CD4-positive, alpha-beta T cell treated with Interleukin-17A for 1 hour (primary cell): ENCODE measurements around the gene CACNG1.

Experiments
- DNase-seq: peaks from one replicate; pipeline ENCODE4 v3.0.0-alpha.2; 2020

CACNG1 gene

GRCh38 chr17:67044016-67044772 lies at the start of gene CACNG1:
TSS of gene CACNG1 (plus strand) at chr17:67044554. CDS start at chr17:67044661, 107 bp downstream.
- DNase-seq, result no peak

- DNase-seq, result no peak
These were observed 49.3 kb upstream of the CACNG1 start for GRCh38 chr17:66994930-66995535.

- DNase-seq, result no peak
These were observed 48.4 kb upstream of the CACNG1 start for GRCh38 chr17:66995944-66996343.

GRCh38 chr17:66996926-66997325 lies 47.4 kb upstream of the CACNG1 start:
- no peak for DNase-seq

- no peak for DNase-seq
These were observed 41.1 kb upstream of the CACNG1 start for GRCh38 chr17:67003231-67003630.

- DNase-seq, result no peak
These were observed 40.2 kb upstream of the CACNG1 start for GRCh38 chr17:67004181-67004580.

- DNase-seq, result no peak
These were observed 37.1 kb upstream of the CACNG1 start for GRCh38 chr17:67007266-67007665.

GRCh38 chr17:67008101-67008500 lies 36.3 kb upstream of the CACNG1 start:
- no peak for DNase-seq

- DNase-seq, result no peak
These were observed 32.7 kb upstream of the CACNG1 start for GRCh38 chr17:67011527-67012175.

- no peak for DNase-seq
These were observed 30.5 kb upstream of the CACNG1 start for GRCh38 chr17:67013891-67014290.

GRCh38 chr17:67015001-67015400 lies 29.4 kb upstream of the CACNG1 start:
- no peak for DNase-seq

GRCh38 chr17:67016039-67016762 lies 28.2 kb upstream of the CACNG1 start:
- DNase-seq, result no peak

- no peak for DNase-seq
These were observed 26.4 kb upstream of the CACNG1 start for GRCh38 chr17:67017910-67018309.

GRCh38 chr17:67018471-67019434 lies 25.6 kb upstream of the CACNG1 start:
- no peak for DNase-seq

- DNase-seq, result no peak
These were observed 24.5 kb upstream of the CACNG1 start for GRCh38 chr17:67019809-67020208.

- no peak for DNase-seq
These were observed 24.0 kb upstream of the CACNG1 start for GRCh38 chr17:67020293-67020766.

GRCh38 chr17:67021196-67021595 lies 23.2 kb upstream of the CACNG1 start:
- no peak for DNase-seq

- no peak for DNase-seq
These were observed 22.5 kb upstream of the CACNG1 start for GRCh38 chr17:67021743-67022450.

GRCh38 chr17:67022451-67022810 lies 21.9 kb upstream of the CACNG1 start:
- no peak for DNase-seq

- DNase-seq, result no peak
These were observed 19.6 kb upstream of the CACNG1 start for GRCh38 chr17:67024736-67025135.

GRCh38 chr17:67025216-67025792 lies 19.1 kb upstream of the CACNG1 start:
- no peak for DNase-seq
